ENCODE measurements around the gene VGLL2. TPM values are rescaled to one million over a fixed set of nuclear protein-coding genes. Genes with fewer than 3 reads are reported as not detected.

Gene VGLL2
- total RNA-seq, 4 donors from 2014 or later, result not detected

- WGBS, result 82% methylated on average over 1 of the region's 1 CpG
- no peak overlapping the region for H3K27ac ChIP-seq (replicated peaks in 1 of 4)
- intact Hi-C loops (cut with DNase I), result no loop called here
Measured at GRCh38 chr6:117311726-117312125, 46.4 kb downstream of the VGLL2 start.

DNA sequence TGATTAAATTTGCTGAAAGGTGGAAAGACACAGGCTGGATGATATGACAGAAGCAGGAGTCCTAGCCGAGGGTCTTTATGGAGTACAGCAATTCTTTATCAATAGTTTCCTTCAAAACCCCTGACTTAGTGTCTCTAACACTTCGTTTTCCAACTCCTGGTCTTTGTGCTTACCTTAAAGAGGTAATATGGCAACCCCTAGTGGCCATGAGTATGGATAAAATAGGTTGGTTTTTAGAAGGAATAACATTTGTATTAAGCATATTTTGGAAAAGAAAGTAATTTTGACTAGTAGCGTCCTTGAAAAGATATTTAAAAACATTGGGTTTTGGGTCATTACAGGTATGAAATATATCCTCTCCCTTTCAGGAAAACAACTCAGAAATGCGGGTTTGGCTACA lies 51.9 kb downstream of the VGLL2 start:
- H3K4me1 ChIP-seq, result no peaks in the 10 kb centered on the region
- no peak overlapping the region for H3K27ac ChIP-seq (replicated peaks in 1 of 4)
- no peak for DNase-seq (ENCODE audit: extremely low spot score)
- intact Hi-C loops (cut with DNase I), result no loop called here
- H3K36me3 ChIP-seq, result no peaks in the 10 kb centered on the region
- H3K4me3 ChIP-seq, result no peak overlapping the region
- TF ChIP-seq POLR2AphosphoS5 (IDR thresholded peaks at IDR 0.05), result no peak
- TF ChIP-seq CTCF (IDR thresholded peaks at IDR 0.05), result peak in 1 of 3 experiments; percentile 24
- WGBS, result 51% methylated on average over 4 of the region's 4 CpGs
- H3K27me3 ChIP-seq, result peaks cover 0 to 5% (median 0%) of the 10 kb centered on the region in 4 donors
- H3K9me3 ChIP-seq, result no peaks in the 10 kb centered on the region

More at GRCh38 chr6:117311726-117312125, 46.4 kb downstream of the VGLL2 start:
- Histone ChIP-seq H3K4me1 (no peaks in the 10 kb centered on the region), H3K4me3 (no peak overlapping the region), H3K27me3 (peaks cover 0 to under 1% (median 0%) of the 10 kb centered on the region in 4 donors), H3K9me3 (no peaks in the 10 kb centered on the region), H3K36me3 (no peaks in the 10 kb centered on the region)
- TF ChIP-seq POLR2A (IDR thresholded peaks at IDR 0.05; ENCODE audit: low read depth) (no peak), EP300 (IDR thresholded peaks at IDR 0.05) (no peak), POLR2AphosphoS5 (IDR thresholded peaks at IDR 0.05) (no peak), CTCF (IDR thresholded peaks at IDR 0.05) (no peak)
- no peak for DNase-seq (ENCODE audit: extremely low spot score)

Small RNA genes within 50 kb of the gene (small RNA-seq; reads per million reads assigned to genes)
- gene RN7SKP18, result 0 reads per million in 3 donors

Other genes with a start within 250 kb of the VGLL2 start
- under 1 TPM in 2 of 4 donors, not detected in 2; under 0.01 to 0.06 TPM for gene ROS1, start 160.4 kb downstream of the VGLL2 start, total RNA-seq
- gene DCBLD1, start 217.1 kb downstream of the VGLL2 start, total RNA-seq, result 10 to 100 TPM in 2 of 4 donors, 1 to 10 TPM in 2; 3.8 to 11.6 (median 7.9) TPM